Epithelial cell of prostate (primary cell): ENCODE measurements around the gene AGTRAP.
A peak's percentile ranks its signal among the peaks of the same experiment; 100 is the strongest.

ENCODE experiments used
- DNase-seq: peaks from one replicate; pipeline ENCODE4 v3.0.0-alpha.2; 2011; ENCODE audit warnings: low read depth, low spot score
- H3K27ac ChIP-seq: fragments of 450-650 bp; 2 replicates; pipeline ENCODE4 v1.5.1; 2017; ENCODE audit warnings: mild to moderate bottlenecking

The AGTRAP gene

DNA sequence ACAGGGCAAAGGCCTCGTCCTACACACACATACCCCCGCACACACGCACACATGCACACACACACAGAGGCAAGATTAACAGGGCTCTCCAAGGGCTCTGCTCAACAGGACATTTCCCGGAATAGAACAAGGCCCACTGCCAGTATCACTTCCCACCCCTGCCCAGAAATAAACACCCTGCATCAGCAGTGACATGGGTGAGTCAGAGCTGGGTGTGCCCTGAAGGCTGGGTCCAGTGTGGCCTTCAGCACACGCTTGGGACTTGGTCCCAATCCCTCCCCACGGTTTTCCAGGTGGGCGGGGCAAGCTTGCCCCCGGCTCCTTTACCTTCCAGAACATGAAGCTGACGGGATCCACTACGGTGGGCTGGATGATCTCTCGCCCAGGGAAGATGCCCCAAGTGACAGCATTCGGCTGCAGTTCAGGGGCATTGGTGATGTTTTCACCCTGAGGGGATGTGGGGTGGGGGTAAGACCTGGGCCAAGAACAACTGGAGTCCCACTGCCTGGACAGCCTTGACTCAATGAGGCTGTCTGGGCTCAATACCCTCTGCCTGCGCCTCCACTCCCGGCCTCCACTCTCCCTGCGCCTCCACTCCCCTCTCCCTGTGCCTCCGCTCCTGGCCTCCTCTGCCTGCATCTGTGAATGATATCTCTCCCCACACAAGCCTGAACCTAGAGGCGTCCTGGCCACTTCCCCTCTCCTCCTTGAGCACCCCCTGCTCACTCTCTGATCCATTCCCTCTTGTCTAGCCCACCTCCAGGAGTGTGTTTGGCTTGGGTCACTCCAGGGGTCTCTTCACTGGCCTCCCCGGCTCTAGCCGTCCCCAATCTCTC, 55.2 kb downstream of the AGTRAP start:
- H3K27ac ChIP-seq, result no peak overlapping the region
- DNase-seq, result peak; percentile 56

DNA sequence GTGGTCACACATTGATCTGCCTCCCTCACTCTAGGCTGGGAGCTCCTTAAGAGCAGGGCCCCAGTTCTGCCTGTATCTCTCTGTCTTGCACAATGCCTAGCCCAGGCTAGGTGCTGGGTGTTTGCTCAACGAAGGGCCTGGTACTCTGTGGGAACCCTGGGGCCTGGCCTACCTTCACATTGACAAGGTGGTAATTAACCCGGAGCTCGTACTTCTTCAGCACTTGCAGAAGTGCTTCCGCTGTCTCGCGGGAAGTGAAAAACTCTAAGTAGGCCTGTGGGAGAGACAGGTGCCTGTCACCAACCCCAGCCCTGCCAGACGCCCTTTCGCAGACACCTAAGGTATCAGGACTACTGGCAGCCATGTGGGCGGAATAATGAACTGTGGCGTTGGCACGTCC, 56.2 kb downstream of the AGTRAP start:
- no peak for DNase-seq
- no peak overlapping the region for H3K27ac ChIP-seq

DNA sequence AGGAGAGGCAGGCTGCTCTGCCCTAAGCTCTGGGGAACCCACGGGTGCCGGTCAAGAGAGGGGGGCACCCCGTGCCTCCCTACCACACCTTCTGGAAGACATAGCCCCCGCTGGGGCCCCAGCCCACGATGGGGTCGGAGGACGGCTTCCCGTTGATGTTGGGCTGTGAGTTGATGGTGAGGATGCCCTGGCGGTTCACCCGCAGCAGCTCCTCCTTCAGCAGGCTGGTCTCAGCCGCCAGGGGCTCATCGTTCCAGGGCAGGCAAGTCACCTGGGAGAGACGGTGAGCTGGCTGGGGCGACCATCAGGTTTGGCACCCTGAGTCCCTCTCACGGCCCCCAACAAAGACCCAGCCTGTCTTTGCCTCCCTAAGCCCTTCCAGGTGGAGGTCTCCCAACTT, 57.9 kb downstream of the AGTRAP start:
- DNase-seq, result no peak
- H3K27ac ChIP-seq, result no peak overlapping the region

DNA sequence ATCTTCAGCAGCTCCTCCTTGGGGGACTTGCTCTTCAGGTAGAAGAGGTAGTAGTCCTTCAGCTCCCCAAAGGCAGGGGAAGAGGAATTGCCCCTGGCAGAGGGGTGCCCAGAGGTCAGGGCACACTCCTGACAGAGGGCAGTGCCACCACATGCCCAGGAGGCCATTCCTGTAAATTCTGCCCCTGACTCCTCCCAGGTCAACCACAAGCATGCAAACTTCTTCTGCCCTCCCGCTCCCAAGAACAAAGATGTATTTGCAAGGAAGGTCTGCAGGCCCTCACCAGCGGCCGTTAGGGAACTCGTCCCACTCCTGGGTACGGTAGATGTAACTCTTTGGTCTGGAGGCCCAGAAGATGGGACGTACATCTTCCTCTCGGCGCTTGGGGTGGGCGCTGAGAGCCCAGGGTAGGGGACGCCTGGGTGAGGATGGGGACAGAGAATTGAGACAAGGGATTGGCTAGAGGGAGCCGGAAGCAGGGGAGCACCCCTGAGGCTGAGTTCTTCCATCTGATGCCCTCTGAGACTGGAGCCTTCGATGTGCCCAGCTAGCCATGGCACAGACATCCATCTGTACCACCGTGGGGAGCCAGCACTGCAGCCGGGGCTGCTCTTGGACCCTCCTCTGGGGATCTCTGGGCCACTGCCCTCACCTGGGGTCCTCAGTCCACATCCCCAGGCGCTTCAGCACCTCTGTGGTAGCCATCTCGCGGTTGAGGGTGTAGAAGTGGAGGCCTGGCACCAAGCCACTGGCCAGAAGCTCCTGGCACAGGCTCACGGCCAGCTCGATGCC, 58.7 kb downstream of the AGTRAP start:
- no peak overlapping the region for H3K27ac ChIP-seq
- DNase-seq, result no peak

DNA sequence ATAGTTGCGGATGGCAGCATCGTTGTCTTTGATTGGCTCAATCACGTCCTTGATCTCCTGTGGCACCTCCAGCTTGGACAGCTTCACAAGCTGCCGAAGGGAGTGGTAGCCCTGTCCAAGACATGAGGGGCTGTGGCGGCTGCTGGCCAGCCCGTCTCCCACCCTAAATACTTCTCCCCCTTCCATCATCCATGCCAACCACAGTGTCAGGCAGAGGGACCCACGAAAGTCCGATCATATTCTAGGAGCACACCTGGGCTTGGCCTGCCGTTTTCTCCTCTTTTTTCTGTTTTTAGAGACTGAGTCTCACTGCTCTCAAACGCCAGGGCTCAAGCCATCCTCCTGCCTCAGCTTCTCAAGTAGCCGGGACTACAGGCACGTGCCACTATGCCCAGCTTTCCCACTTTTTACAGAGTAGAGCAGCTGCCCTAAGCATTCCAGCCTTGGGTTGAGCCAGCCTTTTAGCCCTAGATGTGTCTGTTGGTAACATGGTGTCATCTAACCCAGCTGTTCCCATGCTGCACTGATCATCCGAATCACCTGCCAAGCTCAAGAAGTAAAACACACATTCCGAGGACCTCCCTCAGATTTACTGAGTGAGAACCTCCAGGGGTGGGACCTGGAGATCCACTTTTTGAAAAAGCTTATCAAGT, 59.4 kb downstream of the AGTRAP start:
- no peak overlapping the region for H3K27ac ChIP-seq
- no peak for DNase-seq

DNA sequence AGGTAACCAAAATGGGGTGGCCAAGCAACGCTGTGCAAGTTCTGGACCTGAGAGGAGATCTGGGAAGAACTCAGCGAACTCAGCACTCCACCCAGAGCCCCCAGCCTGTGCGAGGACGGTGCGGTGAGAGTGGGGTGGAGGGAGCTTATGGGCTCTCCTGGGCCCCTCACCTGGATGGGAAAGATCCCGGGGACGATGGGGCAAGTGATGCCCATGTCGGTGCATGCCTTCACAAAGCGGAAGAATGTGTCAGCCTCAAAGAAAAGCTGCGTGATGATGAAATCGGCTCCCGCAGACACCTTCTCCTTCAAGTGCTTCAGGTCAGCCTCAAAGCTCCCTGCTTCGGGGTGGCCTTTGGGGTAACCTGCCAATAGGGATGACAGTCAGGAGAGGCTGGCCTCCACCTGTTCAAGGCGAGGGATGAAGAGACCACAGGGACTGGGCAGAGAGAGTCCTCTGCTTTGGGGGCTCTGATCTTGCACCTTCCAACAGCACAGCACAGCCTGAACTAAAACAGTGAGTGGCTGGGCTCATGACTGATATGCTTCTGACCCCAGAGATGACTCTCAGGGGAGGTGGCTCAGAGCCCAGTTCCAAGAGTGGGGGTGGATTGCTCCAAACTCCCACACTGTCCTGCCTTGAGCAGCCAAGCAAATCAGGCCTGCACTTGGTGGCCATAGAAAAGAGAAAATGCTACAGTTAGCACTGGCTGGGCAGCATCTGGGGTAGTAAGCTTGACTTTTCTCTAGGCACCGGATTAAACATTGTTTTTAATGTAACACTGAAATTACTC, 60.3 kb downstream of the AGTRAP start:
- H3K27ac ChIP-seq, result no peak overlapping the region
- DNase-seq, result no peak

DNA sequence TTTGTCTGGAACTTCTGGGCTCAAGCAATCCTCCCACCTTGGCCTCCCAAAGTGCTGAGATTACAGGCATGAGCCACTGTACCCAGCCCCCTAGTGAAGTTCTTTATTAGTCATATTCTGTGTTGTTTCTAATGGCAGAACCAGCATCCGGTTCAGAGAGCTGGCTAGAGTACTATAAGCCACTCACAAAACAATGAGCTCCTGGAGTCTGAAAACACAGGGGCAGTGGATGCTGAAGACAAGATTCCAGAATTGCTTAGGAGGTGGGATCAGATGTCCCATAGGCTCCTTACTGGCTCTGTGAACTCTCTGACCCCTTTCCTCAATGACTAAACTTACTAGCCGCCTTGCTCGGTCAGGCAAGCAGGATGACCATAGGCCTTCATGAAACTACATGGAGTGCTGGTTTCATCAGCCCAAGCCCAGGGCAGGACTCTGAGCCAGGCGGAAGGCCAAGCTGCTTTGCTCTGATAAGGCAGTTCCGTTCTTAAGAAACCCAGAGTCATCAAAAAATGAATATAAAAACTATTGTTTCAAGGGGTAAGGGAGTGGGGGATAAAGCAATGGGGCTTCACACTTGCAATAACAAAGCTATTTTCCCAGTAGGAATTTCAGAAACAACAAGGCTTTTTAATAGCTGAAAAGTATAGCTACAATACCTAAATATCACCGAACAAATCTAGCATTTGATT, 61.7 kb downstream of the AGTRAP start:
- no peak for DNase-seq
- H3K27ac ChIP-seq, result no peak overlapping the region

DNA sequence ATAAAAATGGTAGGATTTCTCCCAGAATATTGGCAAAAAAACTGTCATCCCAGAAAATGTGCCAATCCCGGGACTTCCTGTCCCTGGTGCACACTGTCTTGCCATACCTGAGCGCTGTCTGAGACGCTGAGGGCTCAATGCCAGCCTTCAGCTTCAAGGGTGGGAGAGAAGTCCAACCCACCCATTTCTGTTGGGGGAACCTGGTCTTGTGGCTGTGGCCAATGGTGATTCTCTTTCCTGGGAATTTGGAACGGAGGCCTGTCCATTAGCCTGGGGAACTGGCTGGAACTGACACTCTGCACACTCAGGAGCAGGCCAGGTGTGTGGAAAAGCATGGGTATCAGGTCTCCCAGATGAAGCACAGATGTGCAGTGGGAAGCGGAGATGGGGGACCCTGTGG, 63.2 kb downstream of the AGTRAP start:
- no peak for DNase-seq
- H3K27ac ChIP-seq, result no peak overlapping the region

DNA sequence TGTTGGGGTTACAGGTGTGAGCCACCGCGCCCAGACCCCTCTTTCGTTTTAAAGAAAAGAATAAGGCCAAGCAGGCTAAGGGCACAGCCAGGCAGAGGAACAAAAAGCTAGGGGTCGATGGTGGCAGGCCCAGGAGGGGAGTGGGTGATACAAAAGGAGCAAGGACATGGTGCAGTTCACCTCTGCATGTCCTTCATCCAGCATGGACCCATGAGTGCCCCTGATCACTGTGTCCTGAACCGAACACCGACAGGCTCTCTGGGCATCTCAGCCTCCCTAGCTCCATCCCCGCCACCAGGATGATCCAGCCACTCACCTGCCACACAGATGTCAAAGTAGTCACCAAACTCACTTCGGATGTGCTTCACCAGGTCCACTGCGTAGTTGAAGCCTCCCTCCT, 64.0 kb downstream of the AGTRAP start:
- H3K27ac ChIP-seq, result no peak overlapping the region
- DNase-seq, result no peak

DNA sequence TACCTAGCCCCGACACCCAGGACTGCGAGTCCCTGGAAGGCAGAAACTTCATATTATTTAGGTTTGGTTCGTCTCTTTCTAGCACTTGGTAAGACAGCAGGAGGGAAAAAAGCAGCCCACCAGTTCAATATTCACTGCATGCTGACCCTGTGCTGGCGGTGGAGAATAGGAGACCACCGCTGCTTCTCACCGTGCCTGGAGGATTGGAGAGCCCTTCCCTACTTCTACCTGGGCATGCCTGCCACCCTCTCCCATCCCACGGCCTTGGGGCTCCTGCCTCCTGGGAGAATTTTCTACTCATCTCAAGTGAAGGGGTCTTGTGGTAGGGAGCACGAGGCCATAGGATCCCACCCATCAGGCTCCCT, 64.4 kb downstream of the AGTRAP start:
- no peak overlapping the region for H3K27ac ChIP-seq
- DNase-seq, result no peak
